ENCODE measurements around the gene MAP2K2.

The MAP2K2 gene

DNA sequence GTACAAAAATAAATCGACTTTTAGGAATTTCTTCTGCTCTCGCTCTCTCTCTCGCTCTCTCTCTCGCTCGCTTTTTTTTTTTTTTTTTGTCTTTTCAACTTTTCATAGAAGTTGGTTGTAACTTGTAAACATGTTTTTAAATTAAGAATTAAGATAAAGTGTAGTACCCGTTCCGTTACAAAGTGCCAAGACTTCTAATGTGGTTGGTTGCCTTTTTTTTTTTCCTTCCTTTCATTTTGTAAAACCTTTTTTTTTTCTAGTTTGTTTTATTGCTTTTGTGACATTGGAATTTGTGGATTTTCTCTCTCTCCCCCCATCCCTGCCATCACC, 77.6 kb downstream of the MAP2K2 start:
- TF ChIP-seq, protein P1, sequence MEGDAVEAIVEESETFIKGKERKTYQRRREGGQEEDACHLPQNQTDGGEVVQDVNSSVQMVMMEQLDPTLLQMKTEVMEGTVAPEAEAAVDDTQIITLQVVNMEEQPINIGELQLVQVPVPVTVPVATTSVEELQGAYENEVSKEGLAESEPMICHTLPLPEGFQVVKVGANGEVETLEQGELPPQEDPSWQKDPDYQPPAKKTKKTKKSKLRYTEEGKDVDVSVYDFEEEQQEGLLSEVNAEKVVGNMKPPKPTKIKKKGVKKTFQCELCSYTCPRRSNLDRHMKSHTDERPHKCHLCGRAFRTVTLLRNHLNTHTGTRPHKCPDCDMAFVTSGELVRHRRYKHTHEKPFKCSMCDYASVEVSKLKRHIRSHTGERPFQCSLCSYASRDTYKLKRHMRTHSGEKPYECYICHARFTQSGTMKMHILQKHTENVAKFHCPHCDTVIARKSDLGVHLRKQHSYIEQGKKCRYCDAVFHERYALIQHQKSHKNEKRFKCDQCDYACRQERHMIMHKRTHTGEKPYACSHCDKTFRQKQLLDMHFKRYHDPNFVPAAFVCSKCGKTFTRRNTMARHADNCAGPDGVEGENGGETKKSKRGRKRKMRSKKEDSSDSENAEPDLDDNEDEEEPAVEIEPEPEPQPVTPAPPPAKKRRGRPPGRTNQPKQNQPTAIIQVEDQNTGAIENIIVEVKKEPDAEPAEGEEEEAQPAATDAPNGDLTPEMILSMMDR (IDR thresholded peaks at IDR 0.05; ENCODE audit: insufficient read depth, low read length, missing control alignments), result no peak
- POLR2A ChIA-PET, result no interaction called here
- DNase-seq (ENCODE audit: low read depth, low spot score), result no peak
- CTCF ChIA-PET, result no interaction called here
- H3K4me3 ChIP-seq (ENCODE audit: low read depth, low read length), result no peak overlapping the region

DNA sequence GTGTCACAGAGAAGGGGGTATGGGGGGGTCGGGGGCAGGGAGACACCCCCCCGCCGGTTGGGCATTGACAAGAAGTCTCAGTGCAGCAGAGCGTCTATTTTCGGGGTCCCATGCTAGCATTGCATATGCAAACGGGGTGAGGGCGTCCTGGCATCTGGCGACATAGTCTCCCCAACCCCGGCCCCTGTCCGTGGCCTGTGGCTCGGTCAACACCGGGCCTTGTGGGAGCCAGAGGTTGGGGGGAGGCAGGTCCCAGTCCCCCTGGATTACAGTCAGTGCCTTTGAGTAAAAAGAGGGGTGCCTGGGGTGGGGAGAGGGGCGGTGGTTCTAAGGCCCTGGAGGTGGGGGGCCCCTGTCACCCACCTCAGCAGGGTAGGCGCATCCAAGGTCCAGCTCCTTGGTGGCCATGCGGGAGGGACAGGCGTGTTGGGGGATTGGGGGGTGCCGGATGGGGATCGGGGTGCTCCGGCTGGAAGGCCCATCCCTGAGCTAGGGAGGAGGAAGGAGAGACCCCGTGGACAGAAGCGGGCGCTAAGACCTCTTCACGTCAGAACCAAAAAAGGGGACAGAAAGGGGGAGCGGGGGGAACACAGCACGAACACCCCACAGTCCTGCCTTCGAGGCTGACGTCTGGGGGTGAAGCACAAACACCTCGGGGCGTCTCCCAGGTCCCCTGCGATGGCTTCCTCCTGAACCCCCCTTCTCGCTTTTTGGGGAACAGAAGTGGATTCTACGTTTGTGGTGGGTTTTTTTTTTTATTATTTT, 78.1 kb downstream of the MAP2K2 start:
- CTCF ChIA-PET, result interaction anchor here (1.1 to 1.2 kb wide), 2 partner anchors 94 to 142 kb away, joined by 3 to 4 read pairs; no protein-coding TSS in a partner anchor
- H3K4me3 ChIP-seq (ENCODE audit: low read depth, low read length), result no peak overlapping the region
- DNase-seq (ENCODE audit: low read depth, low spot score), result no peak
- TF ChIP-seq, protein P1 (IDR thresholded peaks at IDR 0.05; ENCODE audit: insufficient read depth, low read length, missing control alignments), result no peak
- POLR2A ChIA-PET, result interaction anchor here (0.7 kb wide), 1 partner anchor 11 kb away, joined by 3 read pairs; no protein-coding TSS in a partner anchor

DNA sequence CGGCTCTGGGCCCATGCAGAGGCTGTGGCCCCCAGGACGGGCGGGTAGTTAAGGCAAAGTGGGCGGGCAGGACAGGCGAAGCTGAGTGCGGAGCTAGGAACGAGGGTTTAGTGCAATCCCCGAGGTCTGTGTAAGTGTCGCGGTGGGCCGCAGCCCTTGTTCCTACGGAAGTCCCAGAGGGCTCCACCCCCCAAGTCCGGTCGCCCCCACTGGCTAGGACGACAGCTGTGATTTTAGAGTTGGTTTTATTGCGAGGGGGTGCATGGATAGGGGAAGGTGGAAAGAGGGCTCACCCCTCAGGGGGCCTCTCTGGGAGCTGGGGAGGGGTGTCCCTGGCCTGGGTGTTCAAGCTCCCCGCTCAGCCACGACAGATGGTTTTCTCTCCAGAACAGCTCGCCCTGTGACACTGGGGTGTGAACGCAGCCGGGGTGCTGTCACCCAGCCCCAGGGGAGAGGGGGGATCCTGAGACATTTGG, 78.9 kb downstream of the MAP2K2 start:
- ChIA-PET CTCF (interaction anchor here (1.1 to 1.2 kb wide), 2 partner anchors 95 to 143 kb away, joined by 3 to 4 read pairs; no protein-coding TSS in a partner anchor), POLR2A (interaction anchor here (0.7 kb wide), 1 partner anchor 10 kb away, joined by 3 read pairs; no protein-coding TSS in a partner anchor)
- DNase-seq (ENCODE audit: low read depth, low spot score), result no peak
- H3K4me3 ChIP-seq (ENCODE audit: low read depth, low read length), result no peak overlapping the region
- TF ChIP-seq, protein P1 (IDR thresholded peaks at IDR 0.05; ENCODE audit: insufficient read depth, low read length, missing control alignments), result no peak

DNA sequence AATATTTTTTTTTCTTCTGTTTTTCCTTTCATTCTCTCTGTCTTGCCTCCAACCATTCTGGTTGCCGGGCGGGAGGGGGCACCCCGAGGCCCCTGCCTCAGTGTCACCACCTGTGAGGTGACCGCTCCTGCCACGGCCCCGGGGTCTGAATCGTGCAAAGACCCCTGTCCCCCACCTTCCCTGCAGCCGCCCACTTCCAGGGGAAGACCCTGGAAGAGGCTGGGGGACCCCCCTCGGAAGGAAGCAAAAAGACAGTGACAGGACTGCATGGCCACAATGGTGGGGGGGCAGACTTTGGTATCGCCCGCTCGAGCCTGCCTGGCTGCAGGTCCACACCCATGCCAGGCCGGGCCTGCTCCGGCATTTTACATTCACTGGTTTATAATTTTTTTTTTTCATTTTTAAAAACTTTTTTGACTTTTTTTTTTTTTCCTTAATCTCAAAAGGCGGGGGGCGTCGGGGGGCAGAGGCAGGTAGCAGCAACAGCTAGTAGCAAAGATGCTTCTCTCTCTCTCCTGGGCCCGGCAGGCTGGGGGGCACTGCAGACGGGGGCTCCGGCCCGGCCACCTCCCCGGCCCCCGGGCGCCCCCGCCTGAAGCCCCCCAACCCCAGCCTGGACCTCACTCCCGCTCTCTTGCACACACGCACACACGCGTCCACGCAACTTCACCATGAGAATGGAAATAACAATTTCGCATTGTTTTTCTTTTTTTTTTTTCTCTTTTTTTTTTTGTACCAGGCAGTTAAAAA, 79.8 kb downstream of the MAP2K2 start:
- no peak overlapping the region for H3K4me3 ChIP-seq (ENCODE audit: low read depth, low read length)
- ChIA-PET CTCF (interaction anchor here (1.1 kb wide), 1 partner anchor 96 kb away, joined by 4 read pairs; no protein-coding TSS in a partner anchor), POLR2A (interaction anchor here (0.6 kb wide), 1 partner anchor 9 kb away, joined by 3 read pairs; no protein-coding TSS in a partner anchor)
- DNase-seq (ENCODE audit: low read depth, low spot score), result no peak
- TF ChIP-seq, protein P1 (IDR thresholded peaks at IDR 0.05; ENCODE audit: insufficient read depth, low read length, missing control alignments), result no peak

DNA sequence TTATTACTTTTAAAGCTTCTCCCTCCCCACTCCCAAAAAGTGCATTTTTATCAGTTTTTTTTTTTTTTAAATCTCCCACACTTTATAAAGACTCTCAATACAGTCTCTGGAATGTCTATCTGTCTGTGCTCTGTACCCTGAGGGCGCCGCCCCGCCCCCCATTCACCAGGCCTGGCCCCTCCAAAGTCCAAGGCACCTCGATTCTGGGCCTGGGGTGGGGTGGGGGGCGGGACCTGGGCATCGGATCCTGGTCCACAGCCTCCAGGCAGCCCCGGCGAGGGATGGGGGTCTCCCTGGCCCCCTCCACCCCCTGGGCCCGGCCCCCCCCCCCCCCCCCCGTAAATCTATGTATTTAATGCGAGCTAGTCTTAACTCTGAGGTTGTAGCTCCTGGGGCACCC, 80.5 kb downstream of the MAP2K2 start:
- ChIA-PET CTCF (no interaction called here), POLR2A (no interaction called here)
- no peak overlapping the region for H3K4me3 ChIP-seq (ENCODE audit: low read depth, low read length)

More for the DNA sequence above, 80.5 kb downstream of the MAP2K2 start:
- TF ChIP-seq, protein P1 (IDR thresholded peaks at IDR 0.05; ENCODE audit: insufficient read depth, low read length, missing control alignments), result no peak
- no peak for DNase-seq (ENCODE audit: low read depth, low spot score)
